Measurements from ENCODE around the gene TRIO.
"Not testable (repeated sequence)": the region's sequence is repeated elsewhere in the genome, so short reads cannot be mapped to it uniquely, and the experiment has no call there.

Gene TRIO

DNA sequence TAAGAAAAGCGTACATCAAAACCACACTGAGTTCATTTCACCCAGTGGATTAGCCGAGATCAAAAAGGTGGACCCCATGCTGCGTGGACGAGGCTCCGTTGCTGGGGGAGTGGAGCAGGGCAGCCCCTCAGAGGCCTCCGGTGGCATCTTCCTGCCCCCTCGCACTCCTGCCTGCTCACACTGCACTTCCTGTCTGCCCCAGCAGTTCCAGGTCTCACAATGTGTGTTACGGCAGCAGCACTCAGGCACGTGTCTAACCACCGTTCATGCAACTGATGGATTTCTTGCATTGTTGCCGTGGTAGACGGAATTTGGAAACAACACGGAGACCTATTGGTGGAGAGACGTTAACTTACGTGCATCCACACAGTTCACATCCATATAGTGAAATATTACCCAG lies 241.9 kb downstream of the TRIO start:
- TF ChIP-seq, protein P1, sequence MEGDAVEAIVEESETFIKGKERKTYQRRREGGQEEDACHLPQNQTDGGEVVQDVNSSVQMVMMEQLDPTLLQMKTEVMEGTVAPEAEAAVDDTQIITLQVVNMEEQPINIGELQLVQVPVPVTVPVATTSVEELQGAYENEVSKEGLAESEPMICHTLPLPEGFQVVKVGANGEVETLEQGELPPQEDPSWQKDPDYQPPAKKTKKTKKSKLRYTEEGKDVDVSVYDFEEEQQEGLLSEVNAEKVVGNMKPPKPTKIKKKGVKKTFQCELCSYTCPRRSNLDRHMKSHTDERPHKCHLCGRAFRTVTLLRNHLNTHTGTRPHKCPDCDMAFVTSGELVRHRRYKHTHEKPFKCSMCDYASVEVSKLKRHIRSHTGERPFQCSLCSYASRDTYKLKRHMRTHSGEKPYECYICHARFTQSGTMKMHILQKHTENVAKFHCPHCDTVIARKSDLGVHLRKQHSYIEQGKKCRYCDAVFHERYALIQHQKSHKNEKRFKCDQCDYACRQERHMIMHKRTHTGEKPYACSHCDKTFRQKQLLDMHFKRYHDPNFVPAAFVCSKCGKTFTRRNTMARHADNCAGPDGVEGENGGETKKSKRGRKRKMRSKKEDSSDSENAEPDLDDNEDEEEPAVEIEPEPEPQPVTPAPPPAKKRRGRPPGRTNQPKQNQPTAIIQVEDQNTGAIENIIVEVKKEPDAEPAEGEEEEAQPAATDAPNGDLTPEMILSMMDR (IDR thresholded peaks at IDR 0.05; ENCODE audit: low read depth, low read length), result no peak
- no peak for DNase-seq (ENCODE audit: extremely low read depth, low read depth)

DNA sequence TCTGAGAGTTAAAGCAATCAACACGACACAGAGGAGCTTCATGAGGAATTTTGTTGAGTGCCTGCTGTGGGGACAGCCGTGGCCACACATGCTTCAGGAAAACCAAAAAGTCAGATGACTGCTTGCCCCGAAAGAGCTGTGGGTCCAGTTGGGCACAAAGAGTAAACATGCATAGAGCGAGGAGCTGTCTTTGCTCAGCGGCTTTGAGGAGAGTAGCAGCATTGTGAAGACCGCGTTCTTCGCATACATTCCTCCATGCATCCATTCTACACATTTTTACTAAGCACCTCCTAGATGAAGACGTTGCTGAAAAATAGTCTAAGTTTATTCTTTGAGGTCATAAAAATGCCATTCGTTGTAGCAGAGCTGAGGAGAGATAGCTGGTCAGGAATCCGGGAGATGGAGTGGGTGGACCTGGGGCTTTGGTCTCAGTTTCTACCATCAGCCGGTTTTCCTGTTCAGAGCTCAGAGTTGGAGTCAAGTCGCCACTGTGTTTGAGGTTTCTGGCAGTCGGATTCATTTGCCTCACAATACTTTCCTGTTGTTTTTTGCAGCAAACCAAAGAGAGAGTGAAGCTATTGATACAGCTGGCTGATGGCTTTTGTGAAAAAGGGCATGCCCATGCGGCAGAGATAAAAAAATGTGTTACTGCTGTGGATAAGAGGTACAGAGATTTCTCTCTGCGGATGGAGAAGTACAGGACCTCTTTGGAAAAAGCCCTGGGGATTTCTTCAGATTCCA lies 243.9 kb downstream of the TRIO start:
- no peak for DNase-seq (ENCODE audit: extremely low read depth, low read depth)
- TF ChIP-seq, protein P1 (IDR thresholded peaks at IDR 0.05; ENCODE audit: low read depth, low read length), result no peak

DNA sequence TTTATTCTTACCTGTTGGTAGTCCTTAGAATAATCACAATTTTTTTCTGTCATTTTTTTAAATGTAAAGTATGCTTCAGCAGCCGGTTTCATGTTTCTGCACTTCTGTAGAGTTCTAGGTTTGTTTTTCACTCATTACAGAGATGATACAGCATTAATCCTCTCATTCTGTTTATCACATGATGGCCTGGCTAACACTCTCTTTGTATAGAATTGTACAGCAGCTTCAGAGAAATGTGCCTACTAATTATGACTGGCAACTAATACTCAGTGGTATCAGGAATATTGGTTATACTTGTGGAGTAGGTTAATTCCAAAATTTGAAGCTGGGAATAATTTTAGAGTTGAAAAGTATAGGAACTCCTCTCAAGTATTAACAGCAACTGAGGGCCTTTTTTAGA lies 245.6 kb downstream of the TRIO start:
- TF ChIP-seq, protein P1 (IDR thresholded peaks at IDR 0.05; ENCODE audit: low read depth, low read length), result no peak
- DNase-seq (ENCODE audit: extremely low read depth, low read depth), result no peak

DNA sequence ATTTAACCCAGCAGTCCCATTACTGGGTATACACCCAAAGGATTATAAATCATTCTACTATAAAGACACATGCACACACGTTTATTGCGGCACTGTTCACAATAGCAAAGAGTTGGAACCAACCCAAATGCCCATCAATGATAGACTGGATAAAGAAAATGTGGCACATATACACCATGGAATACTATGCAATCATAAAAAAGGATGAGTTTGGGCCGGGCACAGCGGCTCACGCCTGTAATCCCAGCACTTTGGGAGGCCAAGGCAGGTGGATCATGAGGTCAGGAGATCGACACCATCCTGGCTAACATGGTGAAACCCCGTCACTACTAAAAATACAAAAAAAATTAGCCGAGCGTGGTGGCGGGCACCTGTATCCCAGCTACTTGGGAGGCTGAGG lies 249.4 kb downstream of the TRIO start:
- not testable (repeated sequence) for DNase-seq (ENCODE audit: extremely low read depth, low read depth)

DNA sequence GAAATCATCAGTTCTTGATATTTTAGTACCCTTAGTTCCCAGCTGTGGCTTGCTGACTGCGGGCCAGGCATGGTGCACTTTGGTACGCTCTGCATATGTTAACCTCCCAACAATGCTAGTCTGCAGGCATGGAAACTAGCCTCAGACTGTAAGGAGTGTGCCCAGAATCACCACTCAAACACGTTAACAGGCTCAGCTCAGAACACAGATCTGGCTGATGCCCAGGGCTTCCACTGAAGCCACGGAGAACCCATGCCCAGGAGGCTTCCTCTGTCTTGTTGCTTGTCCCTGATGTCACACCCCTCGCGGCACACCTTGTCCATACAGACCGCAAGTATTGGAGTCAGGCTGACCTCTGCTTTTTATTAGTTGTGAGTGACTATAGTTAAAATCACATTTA lies 251.2 kb downstream of the TRIO start:
- DNase-seq (ENCODE audit: extremely low read depth, low read depth), result no peak

DNA sequence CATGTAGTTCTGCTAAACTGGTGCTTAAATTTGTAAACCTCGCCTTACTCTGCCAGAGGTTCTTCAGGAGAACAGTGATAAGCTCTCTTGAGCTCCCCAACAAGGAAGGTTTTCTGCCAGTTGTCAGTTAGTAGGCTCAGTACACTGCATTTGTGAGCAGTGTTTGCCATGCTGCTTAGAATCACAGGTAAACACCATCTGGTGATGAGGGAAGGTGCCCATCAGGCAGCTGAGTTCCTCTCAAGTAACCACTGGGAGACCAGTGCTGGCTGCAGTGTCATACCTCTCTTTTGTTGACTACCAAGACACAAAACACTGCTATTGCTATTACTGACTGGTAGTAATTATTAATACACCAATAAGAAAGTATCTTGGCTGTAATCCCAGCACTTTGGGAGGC lies 252.3 kb downstream of the TRIO start:
- DNase-seq (ENCODE audit: extremely low read depth, low read depth), result no peak
- TF ChIP-seq, protein P1 (IDR thresholded peaks at IDR 0.05; ENCODE audit: low read depth, low read length), result no peak

More for the DNA sequence above, 251.2 kb downstream of the TRIO start:
- TF ChIP-seq, protein P1 (IDR thresholded peaks at IDR 0.05; ENCODE audit: low read depth, low read length), result no peak

DNA sequence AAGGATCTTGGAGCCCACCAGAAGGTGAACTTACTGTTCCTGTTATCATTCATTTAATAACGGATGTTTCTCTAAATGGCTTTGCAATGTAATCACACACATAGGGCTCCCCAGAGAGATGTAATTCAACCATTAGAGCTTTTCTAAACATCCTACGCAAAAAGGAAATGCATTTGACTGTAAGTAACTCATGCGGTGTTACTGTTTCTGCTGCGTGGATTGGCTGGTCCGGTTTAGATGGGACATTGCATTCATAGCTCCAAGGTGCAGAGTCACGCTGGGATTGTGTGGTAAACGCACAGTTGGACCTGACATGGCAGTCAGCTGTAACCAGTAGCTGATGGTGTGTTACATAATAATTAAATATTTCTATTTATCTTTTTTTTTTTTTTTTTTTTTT lies 252.9 kb downstream of the TRIO start:
- TF ChIP-seq, protein P1 (IDR thresholded peaks at IDR 0.05; ENCODE audit: low read depth, low read length), result no peak

DNA sequence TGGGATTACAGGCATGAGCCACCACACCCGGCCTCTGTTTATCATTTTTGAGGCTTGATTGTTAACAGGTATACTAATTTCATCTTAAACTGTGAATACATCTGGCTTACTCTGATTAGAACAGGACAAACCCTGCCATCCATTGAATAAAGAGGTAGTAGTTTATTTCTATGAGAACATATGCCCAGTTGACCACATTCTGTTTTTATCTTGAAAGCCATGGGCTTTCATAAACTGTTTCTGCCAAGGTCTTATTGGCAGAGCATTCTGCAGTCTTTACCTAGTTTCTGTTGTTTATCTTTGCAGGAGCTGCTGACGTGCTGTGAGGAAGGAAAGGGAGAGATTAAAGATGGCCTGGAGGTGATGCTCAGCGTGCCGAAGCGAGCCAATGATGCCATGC lies 253.6 kb downstream of the TRIO start:
- DNase-seq (ENCODE audit: extremely low read depth, low read depth), result no peak
- TF ChIP-seq, protein P1 (IDR thresholded peaks at IDR 0.05; ENCODE audit: low read depth, low read length), result no peak

More for the DNA sequence above, 252.9 kb downstream of the TRIO start:
- no peak for DNase-seq (ENCODE audit: extremely low read depth, low read depth)

All from AG09319 (cell line).